T-helper 17 cell (primary cell): ENCODE results near the gene RNF141. TPM values are rescaled to one million over a fixed set of nuclear protein-coding genes. Genes with fewer than 3 reads are reported as not detected.
A peak's percentile ranks its signal among the peaks of the same experiment; 100 is the strongest.

Source experiments
- ATAC-seq: fragments of 150-1000 bp; cut with Tn5 transposase; 2 replicates; pipeline ENCODE4 v1.10.0; 2021; ENCODE audit warnings: mild to moderate bottlenecking, moderate library complexity
- DNase-seq, 3 donors: peaks; one replicate each; pipeline versions ENCODE4 v3.0.0 to v3.0.0-alpha.2; 2020 to 2021
- H3K9me3 ChIP-seq: one replicate; pipeline ENCODE4 v1.7.0; 2013; ENCODE audit warnings: low read length, mild to moderate bottlenecking; ENCODE audit not compliant: control insufficient read depth, poor library complexity, severe bottlenecking
- H3K27ac Mint-ChIP-seq: one replicate; pipeline ENCODE4 v1.8.0; 2022; ENCODE audit warnings: mild to moderate bottlenecking, moderate library complexity, mixed read lengths
- H3K27me3 Mint-ChIP-seq: one replicate; pipeline ENCODE4 v1.8.0; 2022; ENCODE audit warnings: mixed read lengths
- H3K36me3 Mint-ChIP-seq: one replicate; pipeline ENCODE4 v1.8.0; 2022; ENCODE audit warnings: low read depth, mixed read lengths
- H3K4me1 Mint-ChIP-seq: one replicate; pipeline ENCODE4 v1.8.0; 2022; ENCODE audit warnings: mild to moderate bottlenecking, mixed read lengths
- H3K4me3 Mint-ChIP-seq: one replicate; pipeline ENCODE4 v1.8.0; 2022; ENCODE audit warnings: mild to moderate bottlenecking, moderate library complexity, mixed read lengths
- total RNA-seq, 4 donors: library from RNA in 2 of 4; stranded (reverse) in 2 of 4; gene quantifications; one replicate each; pipeline ENCODE4 v1.2.3 and lab custom pipeline; 2022 to 2026

Gene RNF141
- total RNA-seq, 2 donors from 2014 or later = 12.8 to 13.6 TPM

- peaks cover 14% of the 10 kb centered on the region for H3K36me3 Mint-ChIP-seq
- H3K27me3 Mint-ChIP-seq = no peaks in the 10 kb centered on the region
Measured at GRCh38 chr11:10497371-10498021, 43.5 kb downstream of the RNF141 start.

GRCh38 chr11:10496296-10496936, 44.6 kb downstream of the RNF141 start:
- DNase-seq = no peak
- H3K4me1 Mint-ChIP-seq = peaks cover 8% of the 10 kb centered on the region
- ATAC-seq = no peak
- H3K27me3 Mint-ChIP-seq = no peaks in the 10 kb centered on the region
- H3K9me3 ChIP-seq = no peaks in the 10 kb centered on the region
- peak overlapping the region; percentile 53 for H3K27ac Mint-ChIP-seq
- H3K4me3 Mint-ChIP-seq = no peak overlapping the region
- H3K36me3 Mint-ChIP-seq = peaks cover 16% of the 10 kb centered on the region

More at GRCh38 chr11:10497371-10498021, 43.5 kb downstream of the RNF141 start:
- DNase-seq (no peak), ATAC-seq (no peak)
- H3K27ac Mint-ChIP-seq = no peak overlapping the region
- H3K4me1 Mint-ChIP-seq = peaks cover 8% of the 10 kb centered on the region
- no peaks in the 10 kb centered on the region for H3K9me3 ChIP-seq
- H3K4me3 Mint-ChIP-seq = no peak overlapping the region

DNA sequence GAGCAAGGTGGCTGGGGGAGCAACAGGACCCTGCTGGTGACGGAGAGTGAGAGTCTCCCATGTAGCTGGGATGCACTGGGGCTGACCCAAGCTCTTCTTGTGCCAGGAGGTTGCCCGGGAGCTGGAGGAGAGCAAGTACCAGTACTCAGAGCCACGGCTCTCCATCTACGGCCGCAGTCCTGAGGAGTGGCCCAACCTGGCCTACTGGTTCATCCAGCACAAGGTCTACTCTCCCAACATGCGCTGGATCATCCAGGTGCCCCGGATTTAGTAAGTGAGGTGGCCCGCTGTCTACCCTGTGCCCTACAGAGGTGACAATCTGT, 45.6 kb downstream of the RNF141 start:
- H3K27me3 Mint-ChIP-seq = no peaks in the 10 kb centered on the region
- no peak overlapping the region for H3K27ac Mint-ChIP-seq
- ATAC-seq (no peak), DNase-seq (no peak)
- peaks cover 8% of the 10 kb centered on the region for H3K4me1 Mint-ChIP-seq
- no peaks in the 10 kb centered on the region for H3K9me3 ChIP-seq
- no peak overlapping the region for H3K4me3 Mint-ChIP-seq
- peaks cover 17% of the 10 kb centered on the region for H3K36me3 Mint-ChIP-seq

- Mint-ChIP-seq H3K27ac (no peak overlapping the region), H3K4me3 (no peak overlapping the region), H3K4me1 (peaks cover 8% of the 10 kb centered on the region), H3K27me3 (no peaks in the 10 kb centered on the region), H3K36me3 (peaks cover 17% of the 10 kb centered on the region)
- H3K9me3 ChIP-seq = no peaks in the 10 kb centered on the region
- DNase-seq (no peak), ATAC-seq (no peak)
Measured at GRCh38 chr11:10494636-10495463, 46.1 kb downstream of the RNF141 start.

GRCh38 chr11:10493041-10493663, 47.8 kb downstream of the RNF141 start:
- Mint-ChIP-seq H3K4me1 (peaks cover 14% of the 10 kb centered on the region), H3K27me3 (no peaks in the 10 kb centered on the region), H3K27ac (peak overlapping the region; percentile 86), H3K36me3 (peaks cover 20% of the 10 kb centered on the region), H3K4me3 (no peak overlapping the region)
- ATAC-seq = no peak
- DNase-seq = no peak
- no peaks in the 10 kb centered on the region for H3K9me3 ChIP-seq

DNA sequence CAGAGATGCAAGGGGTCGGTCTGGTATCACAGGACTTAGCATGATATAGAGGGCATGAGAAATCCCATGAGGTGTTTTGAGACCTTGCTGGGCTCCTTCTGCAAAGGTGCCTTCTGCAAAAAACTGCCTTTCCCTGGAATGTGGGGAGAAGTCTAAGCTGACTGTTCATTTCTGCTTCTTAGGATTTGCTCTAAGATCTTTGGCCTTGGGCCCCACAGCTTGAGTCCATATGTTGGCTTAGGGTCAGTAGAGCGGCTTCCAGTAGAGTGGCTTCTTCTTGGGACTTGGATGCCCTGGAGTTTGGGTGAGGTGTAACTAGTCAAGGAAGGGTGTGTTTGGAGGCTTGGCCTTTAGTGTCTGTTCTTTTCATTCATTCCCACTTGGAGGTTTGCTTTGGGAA, 48.9 kb downstream of the RNF141 start:
- H3K27ac Mint-ChIP-seq = peak overlapping the region; percentile 86
- peaks cover 18% of the 10 kb centered on the region for H3K36me3 Mint-ChIP-seq
- H3K4me3 Mint-ChIP-seq = no peak overlapping the region
- ATAC-seq (no peak), DNase-seq (no peak)
- no peaks in the 10 kb centered on the region for H3K27me3 Mint-ChIP-seq
- H3K4me1 Mint-ChIP-seq = peaks cover 20% of the 10 kb centered on the region
- H3K9me3 ChIP-seq = no peaks in the 10 kb centered on the region

GRCh38 chr11:10490398-10491241, 50.4 kb downstream of the RNF141 start:
- DNase-seq (no peak), ATAC-seq (no peak)
- Mint-ChIP-seq H3K36me3 (peaks cover 18% of the 10 kb centered on the region), H3K4me3 (no peak overlapping the region), H3K27me3 (no peaks in the 10 kb centered on the region), H3K27ac (peak overlapping the region; percentile 87), H3K4me1 (peaks cover 20% of the 10 kb centered on the region)
- no peaks in the 10 kb centered on the region for H3K9me3 ChIP-seq

DNA sequence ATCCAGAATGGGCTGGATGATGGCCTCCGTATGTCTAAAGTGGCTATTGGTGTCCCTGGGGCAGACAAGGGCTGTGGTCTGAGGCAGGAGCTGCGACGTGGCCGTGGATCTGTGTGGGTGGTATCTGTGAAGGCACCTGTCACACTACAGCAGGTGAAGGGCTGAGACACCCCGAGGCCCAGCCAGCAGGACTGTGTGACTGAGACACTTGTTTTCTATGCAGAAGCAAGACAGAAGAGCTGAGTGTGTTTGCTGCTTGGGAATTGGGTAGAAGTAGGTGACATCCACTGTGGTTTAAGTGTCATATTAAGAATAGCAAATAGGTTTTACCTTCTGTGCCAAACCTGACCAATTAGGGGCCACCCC, 51.0 kb downstream of the RNF141 start:
- Mint-ChIP-seq H3K36me3 (peaks cover 18% of the 10 kb centered on the region), H3K27ac (peak overlapping the region; percentile 87), H3K27me3 (no peaks in the 10 kb centered on the region), H3K4me1 (peaks cover 20% of the 10 kb centered on the region), H3K4me3 (no peak overlapping the region)
- DNase-seq (no peak), ATAC-seq (no peak)
- H3K9me3 ChIP-seq = no peaks in the 10 kb centered on the region

DNA sequence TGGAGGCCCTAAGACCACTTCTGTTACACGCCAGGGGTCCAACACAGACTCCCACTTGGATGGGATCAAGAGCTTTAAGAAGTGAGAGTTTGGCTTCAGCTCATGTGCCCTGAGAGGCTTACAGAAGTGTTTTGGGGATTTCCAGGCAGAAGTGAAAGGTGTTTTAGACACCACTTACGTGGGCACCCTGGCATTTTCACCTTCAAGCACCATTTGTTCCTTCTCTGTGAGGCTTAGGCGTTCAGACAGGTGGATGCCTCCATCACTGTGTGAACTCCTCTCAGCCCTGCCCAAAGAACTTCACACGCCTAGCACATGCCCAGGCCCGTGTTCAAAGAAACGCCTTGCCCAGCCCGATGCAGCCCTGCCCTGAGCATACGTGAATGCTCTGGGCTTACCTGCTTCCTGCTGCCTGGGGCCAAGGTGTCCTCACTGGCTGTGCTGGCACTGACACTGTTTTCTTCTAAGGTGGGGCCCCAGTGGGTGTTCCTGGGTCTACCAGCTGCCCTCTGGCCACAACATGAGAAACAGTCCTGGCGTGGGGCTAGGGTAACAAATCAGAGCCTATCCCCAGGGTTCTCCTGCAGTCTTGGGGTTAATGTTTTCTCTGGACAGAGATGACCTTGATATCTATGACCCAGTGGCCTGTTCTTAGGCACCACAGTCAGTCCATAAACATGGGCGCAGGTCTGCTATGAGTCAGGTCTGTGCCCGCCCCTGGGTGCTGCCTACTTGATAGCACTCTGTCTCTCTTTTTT, 51.9 kb downstream of the RNF141 start:
- Mint-ChIP-seq H3K4me3 (no peak overlapping the region), H3K27me3 (no peaks in the 10 kb centered on the region), H3K27ac (peak overlapping the region; percentile 87), H3K36me3 (peaks cover 14% of the 10 kb centered on the region), H3K4me1 (peaks cover 22% of the 10 kb centered on the region)
- no peaks in the 10 kb centered on the region for H3K9me3 ChIP-seq
- no peak for DNase-seq
- ATAC-seq = peak; percentile 85

DNA sequence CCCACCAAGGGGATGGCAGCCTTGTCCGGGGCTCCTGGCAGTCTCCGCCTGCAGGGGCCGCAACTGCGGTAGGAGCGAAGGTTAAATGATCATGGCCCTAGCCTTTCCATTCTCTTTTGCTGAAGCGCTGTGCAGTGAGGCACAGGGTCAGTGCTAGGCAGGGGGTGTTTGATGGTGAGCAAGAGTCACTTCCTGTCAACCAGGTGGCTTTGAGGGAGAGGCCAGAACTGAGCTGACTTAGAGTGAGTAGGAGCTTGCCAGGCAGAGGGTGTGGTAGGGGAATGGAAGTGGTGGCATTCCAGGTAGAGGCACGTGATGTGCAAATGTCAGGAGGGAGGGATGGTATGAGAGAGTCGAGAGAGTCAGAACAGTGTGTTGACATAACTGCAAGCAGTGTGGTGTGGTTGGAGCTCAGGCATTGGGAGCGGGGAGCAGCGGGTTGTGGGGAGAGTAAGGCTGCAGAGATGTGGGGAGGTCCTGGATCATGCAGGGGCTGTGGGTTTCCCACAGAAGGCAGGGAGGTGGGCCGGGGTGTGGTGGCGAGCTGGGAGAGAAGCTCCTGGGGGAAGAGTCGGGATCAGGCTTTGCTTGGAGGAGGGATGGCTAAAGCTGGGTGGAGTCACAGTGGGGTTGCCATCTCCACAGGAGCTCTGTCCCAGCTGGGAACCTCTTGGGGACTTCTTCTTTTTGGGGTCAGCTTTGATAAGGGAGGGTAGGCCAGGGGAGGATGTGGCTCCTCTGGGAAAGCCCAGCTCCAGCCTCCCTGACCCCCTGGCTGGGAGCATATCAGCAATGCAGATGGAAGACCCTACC, 52.7 kb downstream of the RNF141 start:
- Mint-ChIP-seq H3K36me3 (peaks cover 11% of the 10 kb centered on the region), H3K4me1 (peaks cover 23% of the 10 kb centered on the region), H3K27me3 (no peaks in the 10 kb centered on the region), H3K27ac (peak overlapping the region; percentile 87), H3K4me3 (no peak overlapping the region)
- DNase-seq (no peak), ATAC-seq (peak; percentile 29)
- no peaks in the 10 kb centered on the region for H3K9me3 ChIP-seq

DNA sequence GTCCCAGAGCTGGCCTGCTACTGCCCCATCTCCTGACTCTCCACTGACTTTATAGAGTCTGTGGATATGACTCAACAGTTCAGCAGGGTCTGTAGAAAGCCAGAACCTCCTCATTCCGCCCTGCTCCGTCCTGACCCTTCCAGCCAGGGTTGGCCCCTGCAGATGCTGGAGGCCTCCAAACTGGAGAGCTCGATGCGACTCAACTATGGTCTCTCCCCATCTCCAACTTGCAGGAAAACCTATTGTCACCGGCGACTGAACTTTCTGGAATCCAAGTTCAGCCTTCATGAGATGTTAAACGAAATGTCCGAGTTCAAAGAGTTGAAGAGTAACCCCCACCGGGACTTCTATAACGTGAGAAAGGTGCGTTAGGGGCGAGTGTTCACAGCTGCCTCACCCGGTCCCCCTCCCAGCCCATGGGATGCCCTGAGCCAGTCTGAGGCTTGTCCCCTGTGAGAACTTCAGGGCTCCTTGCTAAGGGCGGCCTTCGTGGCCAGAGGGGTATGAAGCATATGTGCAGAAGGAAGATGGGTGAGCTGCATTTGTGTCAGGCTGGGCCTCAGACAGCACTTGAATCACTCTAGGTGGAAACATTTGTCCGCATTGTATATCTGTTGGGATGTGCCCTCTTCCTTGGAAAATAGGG, 53.9 kb downstream of the RNF141 start:
- DNase-seq = no peak
- Mint-ChIP-seq H3K4me1 (peaks cover 22% of the 10 kb centered on the region), H3K4me3 (no peak overlapping the region), H3K36me3 (peaks cover 6% of the 10 kb centered on the region), H3K27me3 (no peaks in the 10 kb centered on the region), H3K27ac (no peak overlapping the region)
- H3K9me3 ChIP-seq = no peaks in the 10 kb centered on the region
- no peak for ATAC-seq
